Measurements from ENCODE around the gene GSTP1.

GRCh38 chr11:67548555-67549110, 35.0 kb upstream of the GSTP1 start:
- TF ChIP-seq CTCF (IDR thresholded peaks at IDR 0.05) (no peak), POLR2A (IDR thresholded peaks at IDR 0.05) (no peak)

Measured in uterus (tissue), 2 donors.